Neural cell (in vitro differentiated cells): ENCODE results near the gene CATSPER1.

Experiments
- EP300 ChIP-seq: fragments of 450-650 bp; conservative IDR thresholded peaks from 2 replicates; pipeline ENCODE4 v1.6.1; 2014; ENCODE audit warnings: antibody characterized with exemption, mild to moderate bottlenecking, moderate library complexity; ENCODE audit not compliant: poor library complexity, severe bottlenecking
- EZH2 ChIP-seq: fragments of 200-600, 300-800 bp; shearing (Covaris generic), sonication (generic); IDR thresholded peaks from 2 replicates; pipeline ENCODE4 v1.6.1; 2014; ENCODE audit warnings: antibody characterized with exemption, low read length, borderline replicate concordance, mild to moderate bottlenecking; ENCODE audit not compliant: insufficient read depth, poor library complexity, severe bottlenecking
- POLR2AphosphoS5 ChIP-seq: IDR thresholded peaks from 2 replicates; pipeline ENCODE4 v1.6.1; 2012
- RAD21 ChIP-seq: fragments of 450-650 bp; conservative IDR thresholded peaks from 2 replicates; pipeline ENCODE4 v1.6.1; 2014; ENCODE audit warnings: antibody characterized with exemption, mild to moderate bottlenecking, moderate library complexity
- SMC3 ChIP-seq: fragments of 450-650 bp; conservative IDR thresholded peaks from 2 replicates; pipeline ENCODE4 v1.6.1; 2014; ENCODE audit warnings: antibody characterized with exemption, mild to moderate bottlenecking, moderate library complexity; ENCODE audit not compliant: poor library complexity
- TAF1 ChIP-seq: IDR thresholded peaks from 2 replicates; pipeline ENCODE4 v1.6.1; 2012; ENCODE audit warnings: low read depth
- TF ChIP-seq, protein P1 (sequence below): fragments of 450-650 bp; IDR thresholded peaks from 2 replicates; pipeline ENCODE4 v1.5.1; 2014; ENCODE audit warnings: antibody characterized with exemption, mild to moderate bottlenecking, moderate library complexity; ENCODE audit not compliant: poor library complexity, severe bottlenecking

DNA sequence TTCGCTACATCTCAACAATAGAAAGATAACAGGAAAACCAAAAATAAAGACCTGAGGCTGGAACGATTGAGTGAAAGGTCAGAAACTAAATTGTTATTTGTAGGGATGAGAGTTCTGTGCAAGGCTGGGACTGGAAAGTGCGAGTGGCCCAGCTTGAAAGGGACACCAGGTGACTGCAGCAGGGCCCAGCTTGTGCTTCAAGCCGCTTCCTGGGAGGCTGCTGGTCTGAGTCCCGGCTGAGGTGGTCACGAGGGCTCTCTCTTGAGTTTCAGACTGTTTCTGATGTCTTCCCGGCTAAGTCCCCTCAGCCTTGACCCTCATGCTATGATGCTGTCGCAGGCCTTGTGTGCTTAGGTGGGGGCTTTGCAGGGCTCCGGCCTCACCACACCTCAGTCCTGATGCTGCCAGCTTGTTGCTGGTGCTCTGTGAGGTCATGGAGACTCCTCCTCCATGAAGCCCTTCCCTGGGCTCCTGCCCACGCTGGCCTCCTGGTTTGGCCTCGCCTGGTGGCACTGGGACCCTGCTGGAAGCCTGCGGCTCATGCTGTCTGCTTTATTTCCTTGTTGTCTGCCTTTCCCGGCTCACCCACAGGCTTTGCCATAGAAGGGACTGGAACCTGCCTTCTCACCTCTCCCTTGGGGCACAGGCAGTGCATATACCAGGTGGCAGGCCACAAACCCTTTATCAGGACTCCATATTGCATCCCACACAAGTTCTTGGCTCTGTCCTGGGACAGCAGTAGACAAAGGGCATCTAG lies 20.0 kb downstream of the CATSPER1 start:
- no peak for TF ChIP-seq TAF1
- TF ChIP-seq, protein P1, sequence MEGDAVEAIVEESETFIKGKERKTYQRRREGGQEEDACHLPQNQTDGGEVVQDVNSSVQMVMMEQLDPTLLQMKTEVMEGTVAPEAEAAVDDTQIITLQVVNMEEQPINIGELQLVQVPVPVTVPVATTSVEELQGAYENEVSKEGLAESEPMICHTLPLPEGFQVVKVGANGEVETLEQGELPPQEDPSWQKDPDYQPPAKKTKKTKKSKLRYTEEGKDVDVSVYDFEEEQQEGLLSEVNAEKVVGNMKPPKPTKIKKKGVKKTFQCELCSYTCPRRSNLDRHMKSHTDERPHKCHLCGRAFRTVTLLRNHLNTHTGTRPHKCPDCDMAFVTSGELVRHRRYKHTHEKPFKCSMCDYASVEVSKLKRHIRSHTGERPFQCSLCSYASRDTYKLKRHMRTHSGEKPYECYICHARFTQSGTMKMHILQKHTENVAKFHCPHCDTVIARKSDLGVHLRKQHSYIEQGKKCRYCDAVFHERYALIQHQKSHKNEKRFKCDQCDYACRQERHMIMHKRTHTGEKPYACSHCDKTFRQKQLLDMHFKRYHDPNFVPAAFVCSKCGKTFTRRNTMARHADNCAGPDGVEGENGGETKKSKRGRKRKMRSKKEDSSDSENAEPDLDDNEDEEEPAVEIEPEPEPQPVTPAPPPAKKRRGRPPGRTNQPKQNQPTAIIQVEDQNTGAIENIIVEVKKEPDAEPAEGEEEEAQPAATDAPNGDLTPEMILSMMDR, result no peak
- no peak for TF ChIP-seq EP300
- no peak for TF ChIP-seq POLR2AphosphoS5
- no peak for TF ChIP-seq EZH2
- TF ChIP-seq SMC3, result no peak
- no peak for TF ChIP-seq RAD21
